GM06990 (cell line): Measurements from ENCODE around the gene LIAS.
"Not testable (repeated sequence)": the region's sequence is repeated elsewhere in the genome, so short reads cannot be mapped to it uniquely, and the experiment has no call there.

Source experiments
- DNase-seq: peaks from one replicate; pipeline ENCODE4 v3.0.0-alpha.2; 2011; ENCODE audit not compliant: insufficient read length; ENCODE audit errors: extremely low read depth
- H3K27me3 ChIP-seq: replicated peaks from 2 replicates; pipeline ENCODE4 v1.6.0; 2011; ENCODE audit warnings: low read length; ENCODE audit not compliant: control insufficient read depth, insufficient read depth
- H3K36me3 ChIP-seq: 2 replicates; pipeline ENCODE4 v1.5.1; 2011; ENCODE audit warnings: low read length; ENCODE audit not compliant: control insufficient read depth, insufficient read depth
- H3K4me3 ChIP-seq: replicated peaks from 2 replicates; pipeline ENCODE4 v1.5.1; 2011; ENCODE audit warnings: low read depth, mild to moderate bottlenecking, control low read depth, low read length
- TF ChIP-seq, protein P1 (sequence below): IDR thresholded peaks from 2 replicates; pipeline ENCODE4 v1.5.1; 2011; ENCODE audit warnings: low read length, control low read depth, mild to moderate bottlenecking, inconsistent platforms; ENCODE audit not compliant: insufficient read depth, poor library complexity, severe bottlenecking

LIAS gene

DNA sequence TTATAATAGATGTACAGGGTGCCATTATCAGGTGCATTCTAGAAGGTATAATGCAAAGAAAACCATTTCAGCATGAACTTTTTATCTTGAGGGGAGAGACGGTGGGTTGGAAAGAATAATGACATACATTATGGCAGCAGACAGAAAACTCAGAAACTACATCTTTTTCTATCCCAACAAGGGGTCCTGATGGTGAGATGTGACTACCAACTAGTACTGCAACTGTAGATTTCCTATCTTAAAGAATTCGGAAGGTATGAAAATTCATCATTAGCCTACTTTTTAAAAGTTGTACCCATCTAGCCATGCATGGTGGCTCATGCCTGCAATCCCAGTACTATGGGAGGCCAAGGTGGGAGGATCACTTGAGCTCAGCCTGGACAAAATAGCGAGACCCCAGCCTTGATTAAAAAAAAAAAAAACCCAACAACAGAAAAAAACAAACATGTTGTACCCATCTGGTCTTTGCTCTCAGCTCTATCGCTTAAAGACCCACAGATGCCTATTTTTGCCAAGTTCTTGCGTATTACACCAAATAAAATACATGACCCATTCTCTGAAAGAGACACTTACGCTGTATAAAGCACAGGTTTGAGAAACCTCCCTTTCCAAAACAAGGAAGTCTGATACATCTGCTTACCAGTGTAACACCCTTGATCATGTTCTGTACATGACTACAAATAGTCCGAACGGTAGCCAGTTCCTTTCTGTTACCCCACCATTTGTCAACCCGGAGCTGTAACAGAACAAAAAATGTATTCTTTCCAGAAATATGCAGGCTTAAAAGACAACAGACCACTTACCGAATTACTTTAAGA is 1.7 kb upstream of the LIAS start:
- no peak for DNase-seq
- H3K36me3 ChIP-seq: peaks cover 16% of the 10 kb centered on the region
- TF ChIP-seq, protein P1, sequence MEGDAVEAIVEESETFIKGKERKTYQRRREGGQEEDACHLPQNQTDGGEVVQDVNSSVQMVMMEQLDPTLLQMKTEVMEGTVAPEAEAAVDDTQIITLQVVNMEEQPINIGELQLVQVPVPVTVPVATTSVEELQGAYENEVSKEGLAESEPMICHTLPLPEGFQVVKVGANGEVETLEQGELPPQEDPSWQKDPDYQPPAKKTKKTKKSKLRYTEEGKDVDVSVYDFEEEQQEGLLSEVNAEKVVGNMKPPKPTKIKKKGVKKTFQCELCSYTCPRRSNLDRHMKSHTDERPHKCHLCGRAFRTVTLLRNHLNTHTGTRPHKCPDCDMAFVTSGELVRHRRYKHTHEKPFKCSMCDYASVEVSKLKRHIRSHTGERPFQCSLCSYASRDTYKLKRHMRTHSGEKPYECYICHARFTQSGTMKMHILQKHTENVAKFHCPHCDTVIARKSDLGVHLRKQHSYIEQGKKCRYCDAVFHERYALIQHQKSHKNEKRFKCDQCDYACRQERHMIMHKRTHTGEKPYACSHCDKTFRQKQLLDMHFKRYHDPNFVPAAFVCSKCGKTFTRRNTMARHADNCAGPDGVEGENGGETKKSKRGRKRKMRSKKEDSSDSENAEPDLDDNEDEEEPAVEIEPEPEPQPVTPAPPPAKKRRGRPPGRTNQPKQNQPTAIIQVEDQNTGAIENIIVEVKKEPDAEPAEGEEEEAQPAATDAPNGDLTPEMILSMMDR: no peak
- H3K27me3 ChIP-seq: no peaks in the 10 kb centered on the region
- peak overlapping the region; percentile 75 for H3K4me3 ChIP-seq

DNA sequence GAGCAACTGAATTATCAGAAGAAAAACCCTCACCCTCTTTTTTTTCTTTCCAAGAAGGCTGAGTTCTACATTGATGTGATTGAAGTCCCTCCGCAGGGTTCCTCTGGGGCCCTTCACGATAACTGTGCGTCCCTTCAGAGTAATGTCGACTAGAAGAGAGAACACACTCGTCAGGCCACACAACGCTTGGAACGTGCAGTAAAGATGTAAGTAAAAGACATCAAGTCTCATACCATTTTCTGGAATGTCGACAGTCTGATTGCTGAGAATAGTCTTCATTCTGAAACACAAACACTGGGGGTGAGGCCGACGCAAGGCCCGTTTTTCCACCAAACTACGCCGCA is 723 bp upstream of the LIAS start:
- not testable (repeated sequence) for H3K27me3 ChIP-seq, DNase-seq
- Histone ChIP-seq H3K4me3 (peak overlapping the region; percentile 75), H3K36me3 (peaks cover 17% of the 10 kb centered on the region)

DNA sequence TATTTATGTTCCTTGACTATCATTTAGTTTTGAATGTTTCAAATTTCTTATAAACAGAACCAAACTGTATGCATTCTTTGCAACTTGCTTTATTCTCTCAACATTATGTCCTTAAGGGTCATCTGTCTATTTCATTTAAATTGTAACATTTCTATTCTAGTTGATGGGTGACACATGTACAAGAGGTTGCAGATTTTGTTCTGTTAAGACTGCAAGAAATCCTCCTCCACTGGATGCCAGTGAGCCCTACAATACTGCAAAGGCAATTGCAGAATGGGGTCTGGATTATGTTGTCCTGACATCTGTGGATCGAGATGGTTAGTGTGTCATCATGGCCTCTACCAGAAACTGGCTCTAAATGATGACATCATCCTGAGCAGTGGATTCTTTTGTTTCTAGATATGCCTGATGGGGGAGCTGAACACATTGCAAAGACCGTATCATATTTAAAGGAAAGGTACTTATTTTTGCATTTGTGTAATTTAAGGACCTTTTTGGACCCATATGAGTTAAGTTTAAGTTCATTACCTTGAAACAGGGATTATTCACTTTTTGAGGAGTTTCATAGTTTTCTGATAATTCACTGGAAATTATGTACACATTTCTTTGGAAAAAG is 6.1 kb downstream of the LIAS start:
- Histone ChIP-seq H3K36me3 (peaks cover 9% of the 10 kb centered on the region), H3K27me3 (no peaks in the 10 kb centered on the region), H3K4me3 (no peak overlapping the region)
- TF ChIP-seq, protein P1: no peak
- DNase-seq: no peak

DNA sequence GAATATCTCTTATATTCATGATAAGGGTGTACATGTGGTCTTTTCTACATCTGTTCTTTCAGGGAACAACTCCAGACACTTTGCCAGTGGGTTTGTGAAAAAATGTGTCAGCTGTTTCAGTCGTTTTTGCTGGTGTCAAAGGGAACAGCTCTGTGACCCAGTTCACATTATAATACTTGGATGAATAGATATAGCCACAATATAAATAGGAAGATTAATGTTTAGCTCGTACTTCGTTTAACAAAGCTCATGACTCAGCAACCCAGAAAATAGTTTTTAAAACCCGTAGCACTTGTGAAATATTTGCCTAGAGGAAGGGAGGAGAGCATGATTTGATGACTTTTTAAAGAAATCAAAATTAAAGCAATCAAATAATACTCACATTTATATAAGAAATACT is 7.9 kb downstream of the LIAS start:
- peaks cover 9% of the 10 kb centered on the region for H3K36me3 ChIP-seq
- TF ChIP-seq, protein P1: no peak
- DNase-seq: no peak
- no peaks in the 10 kb centered on the region for H3K27me3 ChIP-seq
- no peak overlapping the region for H3K4me3 ChIP-seq

DNA sequence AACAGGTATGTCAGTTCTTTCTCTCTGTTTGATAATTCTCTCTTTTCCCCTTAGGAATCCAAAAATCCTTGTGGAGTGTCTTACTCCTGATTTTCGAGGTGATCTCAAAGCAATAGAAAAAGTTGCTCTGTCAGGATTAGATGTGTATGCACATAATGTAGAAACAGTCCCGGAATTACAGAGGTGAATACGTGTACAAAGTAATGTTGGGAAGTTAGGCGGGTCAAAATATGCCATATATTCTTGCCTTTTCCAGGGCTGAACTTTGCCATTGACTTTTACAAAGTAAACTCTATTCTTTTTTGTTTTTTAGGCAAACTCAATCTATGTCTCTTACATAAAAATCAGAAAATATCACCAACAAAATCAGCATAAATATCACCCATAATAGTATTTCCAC is 8.6 kb downstream of the LIAS start:
- Histone ChIP-seq H3K27me3 (no peaks in the 10 kb centered on the region), H3K4me3 (no peak overlapping the region), H3K36me3 (peaks cover 9% of the 10 kb centered on the region)
- no peak for DNase-seq
- TF ChIP-seq, protein P1: no peak

DNA sequence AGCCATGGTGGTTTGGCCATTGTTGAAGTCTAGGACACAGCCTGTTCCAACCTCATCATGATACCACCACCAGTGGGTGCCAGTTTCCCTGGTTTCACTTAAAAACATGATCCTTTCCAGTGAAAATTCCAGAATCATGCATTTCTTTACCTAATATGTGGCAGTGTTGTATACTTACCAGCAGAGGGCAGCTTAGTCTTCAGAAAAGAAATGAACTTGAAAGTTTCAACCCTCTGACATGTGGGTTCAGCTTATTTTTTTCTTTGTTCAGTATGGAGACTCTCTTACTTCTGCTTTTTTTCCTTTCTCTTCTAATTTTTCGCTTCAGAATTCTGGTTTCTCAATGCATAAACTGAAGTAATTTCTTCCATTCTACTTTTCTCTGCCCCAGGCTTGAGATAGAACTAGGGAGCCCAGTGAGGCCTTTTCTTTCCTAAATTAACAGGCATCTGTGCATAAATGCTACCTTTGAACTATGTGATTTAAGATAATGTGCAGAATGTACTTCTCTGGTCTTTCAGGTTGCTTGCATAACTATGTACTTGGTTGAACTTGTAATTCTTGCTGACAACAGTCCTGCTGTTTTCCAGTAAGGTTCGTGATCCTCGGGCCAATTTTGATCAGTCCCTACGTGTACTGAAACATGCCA is 10.7 kb downstream of the LIAS start:
- Histone ChIP-seq H3K4me3 (no peak overlapping the region), H3K27me3 (no peaks in the 10 kb centered on the region), H3K36me3 (peaks cover 4% of the 10 kb centered on the region; the same call in 1 of the 2 replicates)
- peak; percentile 69 for DNase-seq
- TF ChIP-seq, protein P1: peak; percentile 67
